ENCODE measurements around the gene COL18A1. TPM values are rescaled to one million over a fixed set of nuclear protein-coding genes. Genes with fewer than 3 reads are reported as not detected.
A peak's percentile ranks its signal among the peaks of the same experiment; 100 is the strongest.

COL18A1 gene
- total RNA-seq, 1 experiment from 2014 or later: 676 TPM

DNA sequence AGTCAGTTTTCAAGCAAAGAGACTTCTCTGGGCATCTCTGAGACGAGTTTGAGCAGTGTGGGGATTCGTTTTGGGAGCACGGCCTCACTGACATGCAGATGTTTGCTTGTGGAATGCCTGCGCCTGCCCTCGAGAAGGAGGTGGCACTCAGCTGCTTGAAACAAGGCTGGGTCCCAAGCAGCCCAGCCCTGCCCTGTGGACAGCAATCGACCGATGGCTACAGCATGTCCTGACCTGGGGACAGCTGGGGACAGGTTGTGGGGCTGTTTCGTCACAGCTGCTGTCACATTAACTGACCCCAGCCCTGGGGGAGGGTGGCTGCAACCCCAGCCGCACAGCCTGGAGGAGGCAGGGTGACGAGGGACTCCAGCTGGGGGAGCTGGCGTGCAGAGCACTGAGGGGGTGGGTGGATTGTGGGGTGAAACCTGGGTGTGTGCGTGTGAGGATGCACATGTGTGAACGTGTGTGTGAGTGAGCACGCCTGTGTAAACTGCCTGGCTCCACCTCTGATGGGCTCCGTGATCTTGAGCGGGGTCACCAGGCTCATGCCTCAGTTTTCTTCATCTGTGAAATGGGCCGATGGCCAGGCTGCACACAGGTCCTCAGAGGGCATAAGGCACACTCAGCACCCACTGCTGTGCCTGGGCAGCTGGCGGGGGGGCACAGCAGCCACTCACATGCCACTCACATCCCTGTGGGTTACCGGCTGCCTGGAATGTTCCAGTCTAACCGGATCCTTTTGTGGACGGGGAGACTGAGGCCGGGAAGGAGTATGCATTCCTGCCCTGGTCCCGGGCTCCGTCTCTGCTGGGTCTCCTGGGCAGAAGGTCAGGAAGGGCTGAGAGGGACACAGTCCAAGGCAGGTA, 49.3 kb downstream of the COL18A1 start:
- POLR2A ChIA-PET: no interaction called here

DNA sequence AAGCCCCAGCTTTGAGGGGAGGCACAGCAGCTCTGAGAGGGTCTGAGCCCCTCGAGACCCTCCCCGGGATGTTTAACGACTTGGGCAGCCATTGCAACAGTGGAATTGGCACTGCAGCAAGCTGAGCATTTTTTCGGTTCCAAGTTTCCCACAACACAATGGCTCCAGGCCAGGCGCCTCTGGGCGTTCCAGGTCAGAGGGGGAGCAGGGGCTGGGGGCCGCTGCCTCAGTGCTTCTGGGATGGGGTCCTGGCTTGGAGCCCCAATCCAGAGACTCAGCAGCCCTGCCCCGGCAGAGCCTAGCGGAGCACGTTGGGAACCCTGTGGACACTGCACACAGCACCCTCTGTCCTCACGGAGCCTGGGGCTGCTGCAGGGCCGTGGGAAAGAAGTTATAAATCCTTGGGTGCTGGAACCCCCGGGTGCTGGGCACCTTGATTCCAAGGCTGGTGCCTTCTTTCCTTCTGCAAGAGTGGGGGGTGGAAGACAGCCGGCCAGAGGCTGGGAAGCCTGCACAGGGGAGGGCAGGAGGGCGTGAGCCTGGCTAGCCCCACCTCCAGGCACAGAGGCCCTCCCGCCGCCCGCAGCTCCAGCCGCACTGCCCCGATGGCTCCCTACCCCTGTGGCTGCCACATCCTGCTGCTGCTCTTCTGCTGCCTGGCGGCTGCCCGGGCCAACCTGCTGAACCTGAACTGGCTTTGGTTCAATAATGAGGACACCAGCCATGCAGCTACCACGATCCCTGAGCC, 50.1 kb downstream of the COL18A1 start:
- intact Hi-C loops (cut with micrococcal nuclease; ENCODE audit: unreplicated experiment): no loop called here
- no peak for DNase-seq (ENCODE audit: low read depth, low spot score)
- H3K36me3 ChIP-seq (ENCODE audit: control insufficient read depth, insufficient read depth, low read length): no peaks in the 10 kb centered on the region
- no TSS peak for BruUV-seq (replicated peaks)
- peak overlapping the region in 1 of 2 experiments; percentile 24; a peak in 2 of 4 replicates for H3K4me3 ChIP-seq (ENCODE audit: low read depth in 2 of 2, low read length in 2 of 2)
- ChIA-PET POLR2A (interaction anchor here (0.5 kb wide), 1 partner anchor 8 kb away, joined by 3 read pairs; no protein-coding TSS in a partner anchor), CTCF (no interaction called here)
- H3K27me3 ChIP-seq (ENCODE audit: control insufficient read depth, insufficient read depth, low read length): no peaks in the 10 kb centered on the region
- TF ChIP-seq, protein P1, sequence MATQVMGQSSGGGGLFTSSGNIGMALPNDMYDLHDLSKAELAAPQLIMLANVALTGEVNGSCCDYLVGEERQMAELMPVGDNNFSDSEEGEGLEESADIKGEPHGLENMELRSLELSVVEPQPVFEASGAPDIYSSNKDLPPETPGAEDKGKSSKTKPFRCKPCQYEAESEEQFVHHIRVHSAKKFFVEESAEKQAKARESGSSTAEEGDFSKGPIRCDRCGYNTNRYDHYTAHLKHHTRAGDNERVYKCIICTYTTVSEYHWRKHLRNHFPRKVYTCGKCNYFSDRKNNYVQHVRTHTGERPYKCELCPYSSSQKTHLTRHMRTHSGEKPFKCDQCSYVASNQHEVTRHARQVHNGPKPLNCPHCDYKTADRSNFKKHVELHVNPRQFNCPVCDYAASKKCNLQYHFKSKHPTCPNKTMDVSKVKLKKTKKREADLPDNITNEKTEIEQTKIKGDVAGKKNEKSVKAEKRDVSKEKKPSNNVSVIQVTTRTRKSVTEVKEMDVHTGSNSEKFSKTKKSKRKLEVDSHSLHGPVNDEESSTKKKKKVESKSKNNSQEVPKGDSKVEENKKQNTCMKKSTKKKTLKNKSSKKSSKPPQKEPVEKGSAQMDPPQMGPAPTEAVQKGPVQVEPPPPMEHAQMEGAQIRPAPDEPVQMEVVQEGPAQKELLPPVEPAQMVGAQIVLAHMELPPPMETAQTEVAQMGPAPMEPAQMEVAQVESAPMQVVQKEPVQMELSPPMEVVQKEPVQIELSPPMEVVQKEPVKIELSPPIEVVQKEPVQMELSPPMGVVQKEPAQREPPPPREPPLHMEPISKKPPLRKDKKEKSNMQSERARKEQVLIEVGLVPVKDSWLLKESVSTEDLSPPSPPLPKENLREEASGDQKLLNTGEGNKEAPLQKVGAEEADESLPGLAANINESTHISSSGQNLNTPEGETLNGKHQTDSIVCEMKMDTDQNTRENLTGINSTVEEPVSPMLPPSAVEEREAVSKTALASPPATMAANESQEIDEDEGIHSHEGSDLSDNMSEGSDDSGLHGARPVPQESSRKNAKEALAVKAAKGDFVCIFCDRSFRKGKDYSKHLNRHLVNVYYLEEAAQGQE (IDR thresholded peaks at IDR 0.05; ENCODE audit: insufficient read depth in 1 of 2, low read depth in 2 of 2, low read length in 1 of 2): no peak
- no peak for TF ChIP-seq CTCF (IDR thresholded peaks at IDR 0.05)
- TF ChIP-seq SIN3A (IDR thresholded peaks at IDR 0.05; ENCODE audit: borderline replicate concordance, insufficient read depth, low read depth, low read length): no peak
- TF ChIP-seq TCF7L2 (IDR thresholded peaks at IDR 0.05; ENCODE audit: low read depth, low read length): no peak
- TF ChIP-seq POLR2AphosphoS5 (IDR thresholded peaks at IDR 0.05; ENCODE audit: low read depth, low read length): no peak
- peak; percentile 75 for ATAC-seq
- no peaks in the 10 kb centered on the region for H3K9me3 ChIP-seq (ENCODE audit: control insufficient read depth, insufficient read depth, low read depth, low read length)
- H3K4me1 ChIP-seq (ENCODE audit: control insufficient read depth, insufficient read depth, low read length): peaks cover 66% of the 10 kb centered on the region
- peak overlapping the region; percentile 73 for H3K27ac ChIP-seq (ENCODE audit: low read length)
- in situ Hi-C loops (cut with HindIII; ENCODE audit: low pct_unique_long_range_greater_than_20kb, low sequenced_read_pairs): no loop called here

More for the DNA sequence above, 49.3 kb downstream of the COL18A1 start:
- CTCF ChIA-PET: no interaction called here
- DNase-seq (ENCODE audit: low read depth, low spot score): no peak
- H3K9me3 ChIP-seq (ENCODE audit: control insufficient read depth, insufficient read depth, low read depth, low read length): no peaks in the 10 kb centered on the region
- BruUV-seq (replicated peaks): no TSS peak
- TF ChIP-seq, protein P1 (IDR thresholded peaks at IDR 0.05; ENCODE audit: insufficient read depth in 1 of 2, low read depth in 2 of 2, low read length in 1 of 2): no peak
- TF ChIP-seq CTCF (IDR thresholded peaks at IDR 0.05): no peak
- TF ChIP-seq POLR2AphosphoS5 (IDR thresholded peaks at IDR 0.05; ENCODE audit: low read depth, low read length): no peak
- no peak for TF ChIP-seq TCF7L2 (IDR thresholded peaks at IDR 0.05; ENCODE audit: low read depth, low read length)
- no peak for TF ChIP-seq SIN3A (IDR thresholded peaks at IDR 0.05; ENCODE audit: borderline replicate concordance, insufficient read depth, low read depth, low read length)
- no peaks in the 10 kb centered on the region for H3K36me3 ChIP-seq (ENCODE audit: control insufficient read depth, insufficient read depth, low read length)
- intact Hi-C loops (cut with micrococcal nuclease; ENCODE audit: unreplicated experiment): no loop called here
- H3K4me1 ChIP-seq (ENCODE audit: control insufficient read depth, insufficient read depth, low read length): peaks cover 66% of the 10 kb centered on the region
- H3K27me3 ChIP-seq (ENCODE audit: control insufficient read depth, insufficient read depth, low read length): no peaks in the 10 kb centered on the region
- H3K4me3 ChIP-seq (ENCODE audit: low read depth in 2 of 2, low read length in 2 of 2): no peak overlapping the region
- H3K27ac ChIP-seq (ENCODE audit: low read length): peak overlapping the region; percentile 73
- ATAC-seq: no peak
- in situ Hi-C loops (cut with HindIII; ENCODE audit: low pct_unique_long_range_greater_than_20kb, low sequenced_read_pairs): no loop called here

All from Panc1 (cell line).